Adrenal gland (tissue), 5 donors: ENCODE data around the gene CDC25C.

Source experiments
- CTCF ChIP-seq, 6 experiments: fragments of 450-650 bp in 4 of 6; fragments of 200-600 bp in 2 of 6; sonication (generic) in 1 of 6; IDR thresholded peaks; 1 replicate in 5 of 6; 2 replicates in 1 of 6; pipeline versions ENCODE4 v1.5.1 to v1.8.0; 2016 to 2021; ENCODE audit warnings: antibody characterized with exemption in 6 of 6, mild to moderate bottlenecking in 2 of 6, moderate library complexity in 1 of 6
- POLR2A ChIP-seq, 2 donors: fragments of 450-650 bp; IDR thresholded peaks; one replicate each; pipeline ENCODE4 v1.6.1; 2017; ENCODE audit warnings: antibody characterized with exemption in 2 of 2, mild to moderate bottlenecking in 2 of 2, moderate library complexity in 1 of 2
- donor health status: DM: no; HTN: no; CAD: no.

- TF ChIP-seq CTCF (IDR thresholded peaks at IDR 0.05) (no peak), POLR2A (IDR thresholded peaks at IDR 0.05) (no peak)
Measured at GRCh38 chr5:138351517-138351916, 19.9 kb upstream of the CDC25C start.
